HG02973 (cell line): Measurements from ENCODE around the gene DENND1C.

Source experiments
- ATAC-seq: cut with Tn5 transposase; IDR thresholded peaks from one replicate; pipeline ENCODE4 v1.9.1; 2021; ENCODE audit warnings: moderate library complexity; ENCODE audit not compliant: unreplicated experiment

Gene DENND1C

GRCh38 chr19:6425732-6426620 lies 55.6 kb downstream of the DENND1C start:
- no peak for ATAC-seq

GRCh38 chr19:6424939-6425731 lies 56.5 kb downstream of the DENND1C start:
- peak; percentile 79 for ATAC-seq

GRCh38 chr19:6424195-6424938 lies 57.2 kb downstream of the DENND1C start, which contains the start of gene KHSRP:
Gene KHSRP, minus strand, starts transcription at chr19:6424811. Its CDS starts 110 bp downstream, at chr19:6424701.
- ATAC-seq, result no peak

- ATAC-seq, result no peak
Observed at GRCh38 chr19:6423499-6424194, 57.9 kb downstream of the DENND1C start.

GRCh38 chr19:6421075-6422014 lies 60.2 kb downstream of the DENND1C start:
- ATAC-seq, result no peak

GRCh38 chr19:6418562-6418932 lies 63.0 kb downstream of the DENND1C start:
- no peak for ATAC-seq

GRCh38 chr19:6417713-6418561 lies 63.6 kb downstream of the DENND1C start:
- ATAC-seq, result no peak
